IPS DF 6.9 (cell line): ENCODE measurements around the gene KRT34.

ENCODE experiments used
- DNase-seq: peaks from one replicate; pipeline ENCODE4 v3.0.0-alpha.2; 2013; ENCODE audit warnings: low read depth, low spot score
- H3K27ac ChIP-seq: one replicate; pipeline ENCODE4 v1.5.1; 2013; ENCODE audit warnings: low read length, control low read depth
- H3K27me3 ChIP-seq: 2 replicates; pipeline ENCODE4 v1.6.1; 2013; ENCODE audit warnings: mild to moderate bottlenecking, low read length; ENCODE audit not compliant: control insufficient read depth, insufficient read depth
- H3K36me3 ChIP-seq: 2 replicates; pipeline ENCODE4 v1.6.1; 2013; ENCODE audit warnings: low read length; ENCODE audit not compliant: control insufficient read depth, insufficient read depth
- H3K4me1 ChIP-seq: 2 replicates; pipeline ENCODE4 v1.6.1; 2013; ENCODE audit warnings: low read length; ENCODE audit not compliant: control insufficient read depth, insufficient read depth
- H3K4me3 ChIP-seq: 2 replicates; pipeline ENCODE4 v1.5.1; 2013; ENCODE audit warnings: mild to moderate bottlenecking, low read length
- H3K9me3 ChIP-seq: 2 replicates; pipeline ENCODE4 v1.6.1; 2013; ENCODE audit warnings: low read length, inconsistent platforms; ENCODE audit not compliant: control insufficient read depth, insufficient read depth
- WGBS: extraction: QIAGEN DNeasy Blood & Tissue Kit; methylation state at CpG from one replicate; pipeline ENCODE4 v1.1.7; 2013; ENCODE audit warnings: mixed read lengths, missing lambda C conversion rate; ENCODE audit not compliant: insufficient read length, insufficient coverage; 5-methylcytosine and 5-hydroxymethylcytosine counted together

The KRT34 gene

DNA sequence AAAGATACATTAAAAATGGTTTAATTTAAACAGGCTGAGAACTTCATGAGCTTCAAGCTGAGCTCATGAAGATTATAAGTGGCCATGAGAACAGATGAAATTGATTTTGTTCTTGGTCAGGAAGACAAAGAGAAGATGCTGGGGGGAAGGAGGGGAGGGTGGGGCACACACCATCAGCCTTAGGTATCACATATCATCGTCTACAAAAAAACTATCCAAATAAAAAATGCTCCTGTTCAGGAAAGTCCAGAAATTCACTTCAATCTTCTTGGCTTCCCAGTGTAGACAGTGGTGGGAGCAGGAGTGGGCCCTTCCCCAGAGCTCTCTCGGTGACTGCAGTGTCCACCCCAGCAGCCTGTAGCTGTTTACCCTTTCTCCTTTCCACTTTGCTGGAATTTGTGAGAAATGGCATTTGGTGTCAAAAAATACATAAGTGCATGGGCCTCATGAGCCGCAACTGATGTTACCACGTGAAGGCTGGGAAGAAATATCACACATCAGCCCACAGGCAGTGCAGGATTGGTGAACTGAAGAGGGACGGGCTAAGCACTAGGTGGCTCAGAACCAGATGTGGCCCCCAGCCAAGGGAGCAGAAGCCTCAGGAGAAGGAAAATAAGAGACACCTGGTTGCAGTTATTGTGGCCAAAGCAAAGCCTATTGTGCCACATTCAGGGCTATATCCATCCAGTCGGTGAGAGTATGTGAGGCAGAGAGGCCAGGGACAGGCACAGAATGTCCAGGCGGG, 36.2 kb upstream of the KRT34 start:
- no peaks in the 10 kb centered on the region for H3K36me3 ChIP-seq
- H3K9me3 ChIP-seq: no peaks in the 10 kb centered on the region
- H3K4me3 ChIP-seq: no peak overlapping the region
- H3K27me3 ChIP-seq: no peaks in the 10 kb centered on the region
- no CpG with 5 or more reads among the region's 7 CpGs for WGBS
- H3K27ac ChIP-seq: no peak overlapping the region
- H3K4me1 ChIP-seq: peaks cover 1% of the 10 kb centered on the region; the same call in 1 of the 2 replicates
- DNase-seq: no peak

DNA sequence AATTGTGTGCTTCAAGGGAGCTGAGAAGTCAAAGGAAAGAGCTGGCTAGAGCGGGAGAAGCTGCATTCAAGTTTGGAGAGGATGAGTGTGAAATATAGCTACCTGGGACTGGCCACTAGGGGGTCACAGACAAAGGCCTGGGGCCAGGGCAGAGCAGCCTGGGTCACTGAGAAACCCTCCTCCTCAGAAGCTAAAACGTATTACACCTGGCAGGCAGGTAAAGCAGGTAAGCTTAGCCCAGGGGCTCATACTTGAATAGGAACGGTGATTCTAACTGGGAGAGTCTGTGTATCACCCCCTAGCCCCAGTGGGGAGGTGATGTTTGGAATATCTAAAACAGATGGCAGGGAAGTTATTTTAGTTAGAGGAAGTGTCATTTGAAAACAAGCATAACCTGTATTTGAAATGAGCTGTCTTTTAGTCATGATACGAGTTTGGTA, 35.5 kb upstream of the KRT34 start:
- no peak overlapping the region for H3K27ac ChIP-seq
- H3K27me3 ChIP-seq: no peaks in the 10 kb centered on the region
- DNase-seq: peak; percentile 29
- WGBS: no CpG with 5 or more reads among the region's 4 CpGs
- H3K4me1 ChIP-seq: peaks cover 1% of the 10 kb centered on the region; the same call in 1 of the 2 replicates
- no peaks in the 10 kb centered on the region for H3K36me3 ChIP-seq
- no peak overlapping the region for H3K4me3 ChIP-seq
- no peaks in the 10 kb centered on the region for H3K9me3 ChIP-seq

DNA sequence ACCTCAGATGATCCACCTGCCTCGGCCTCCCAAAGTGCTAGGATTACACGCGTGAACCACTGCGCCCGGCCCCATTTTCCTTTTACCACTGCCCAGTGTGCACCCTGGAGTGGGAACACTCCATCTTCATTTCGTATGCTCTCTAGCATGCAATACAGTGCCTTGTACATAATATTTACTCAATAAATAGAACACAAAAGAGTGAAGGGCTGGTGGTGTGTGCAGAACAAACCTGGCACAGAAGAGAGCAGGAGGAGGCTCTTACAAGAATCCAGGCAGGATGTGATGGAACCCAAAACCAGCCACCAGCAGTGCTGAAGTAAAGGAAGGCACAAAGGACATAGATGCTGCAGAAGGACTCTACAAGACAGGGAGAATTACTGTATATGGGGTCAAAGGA, 35.0 kb upstream of the KRT34 start:
- H3K4me3 ChIP-seq: no peak overlapping the region
- H3K27me3 ChIP-seq: no peaks in the 10 kb centered on the region
- no peak overlapping the region for H3K27ac ChIP-seq
- no peaks in the 10 kb centered on the region for H3K36me3 ChIP-seq
- peaks cover 1% of the 10 kb centered on the region; the same call in 1 of the 2 replicates for H3K4me1 ChIP-seq
- no peak for DNase-seq
- H3K9me3 ChIP-seq: no peaks in the 10 kb centered on the region
- no CpG with 5 or more reads among the region's 6 CpGs for WGBS

DNA sequence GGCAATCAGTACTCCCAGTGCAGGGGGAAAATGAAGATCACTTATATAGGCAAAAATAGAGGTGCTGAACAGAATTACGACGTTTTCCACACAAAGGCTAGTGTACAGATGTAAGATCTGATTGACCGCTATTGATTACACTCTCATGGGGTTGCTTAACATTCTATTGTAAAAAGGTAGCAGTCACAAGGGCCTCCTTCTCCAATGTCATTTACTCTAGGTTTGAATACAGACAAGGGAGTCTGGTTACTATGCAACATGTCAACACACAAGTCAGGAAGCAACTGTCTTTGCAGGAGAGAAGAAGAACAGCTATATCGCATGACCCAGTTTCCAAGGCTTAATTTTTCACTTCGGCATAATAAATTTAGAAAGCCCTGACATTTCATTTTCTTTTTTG, 34.4 kb upstream of the KRT34 start:
- Histone ChIP-seq H3K27me3 (no peaks in the 10 kb centered on the region), H3K4me3 (no peak overlapping the region), H3K9me3 (no peaks in the 10 kb centered on the region), H3K4me1 (peaks cover 1% of the 10 kb centered on the region; the same call in 1 of the 2 replicates), H3K27ac (no peak overlapping the region), H3K36me3 (no peaks in the 10 kb centered on the region)
- no CpG with 5 or more reads among the region's 5 CpGs for WGBS
- no peak for DNase-seq

DNA sequence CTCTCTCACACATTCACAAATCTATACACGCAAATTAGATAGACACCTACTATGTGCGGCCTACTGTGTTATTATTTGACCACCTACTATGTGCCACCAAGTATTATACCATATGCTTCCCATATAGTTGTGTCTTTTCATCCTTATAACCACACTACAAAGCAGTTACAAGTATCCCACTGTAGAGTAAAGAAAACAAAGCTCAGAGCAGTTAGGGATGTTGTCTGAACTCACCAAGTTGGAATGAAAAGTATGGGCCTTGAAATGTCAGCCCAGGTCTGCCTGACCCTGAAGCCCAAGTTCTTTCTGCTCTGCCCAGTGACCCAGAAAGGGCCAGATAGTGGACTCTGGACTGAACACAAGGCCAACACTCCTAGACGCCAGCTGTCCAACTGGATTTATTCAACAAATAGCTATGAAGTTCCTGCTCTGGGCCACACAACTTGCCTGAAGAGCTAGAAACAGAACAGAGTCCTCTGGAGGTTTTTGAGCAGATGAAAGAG, 33.8 kb upstream of the KRT34 start:
- peaks cover 1% of the 10 kb centered on the region; the same call in 1 of the 2 replicates for H3K4me1 ChIP-seq
- WGBS: no CpG with 5 or more reads among the region's 3 CpGs
- H3K4me3 ChIP-seq: no peak overlapping the region
- no peaks in the 10 kb centered on the region for H3K9me3 ChIP-seq
- H3K27ac ChIP-seq: no peak overlapping the region
- H3K27me3 ChIP-seq: no peaks in the 10 kb centered on the region
- H3K36me3 ChIP-seq: no peaks in the 10 kb centered on the region
- DNase-seq: no peak

DNA sequence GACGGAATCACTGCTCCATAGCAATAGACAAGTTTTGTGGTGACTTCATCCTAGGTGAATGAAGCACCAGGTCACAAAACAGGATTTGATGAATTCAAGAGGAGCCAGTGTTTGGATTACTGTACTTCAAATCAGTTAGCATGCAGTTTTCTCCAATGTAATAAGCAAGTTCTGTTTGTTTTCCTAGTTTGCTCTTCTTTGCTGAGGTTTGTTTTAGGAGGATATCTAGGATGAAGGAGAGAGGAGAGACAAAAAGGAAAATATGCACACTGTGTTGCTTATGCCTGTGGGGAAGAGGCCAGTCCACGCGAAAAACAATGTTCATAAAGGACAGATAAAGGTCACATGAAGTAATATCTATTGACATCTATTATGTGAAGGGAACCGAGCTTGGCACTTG, 33.3 kb upstream of the KRT34 start:
- no peaks in the 10 kb centered on the region for H3K36me3 ChIP-seq
- DNase-seq: no peak
- WGBS: no CpG with 5 or more reads among the region's 4 CpGs
- no peaks in the 10 kb centered on the region for H3K9me3 ChIP-seq
- H3K4me1 ChIP-seq: peaks cover 1% of the 10 kb centered on the region; the same call in 1 of the 2 replicates
- H3K27ac ChIP-seq: no peak overlapping the region
- no peak overlapping the region for H3K4me3 ChIP-seq
- no peaks in the 10 kb centered on the region for H3K27me3 ChIP-seq

DNA sequence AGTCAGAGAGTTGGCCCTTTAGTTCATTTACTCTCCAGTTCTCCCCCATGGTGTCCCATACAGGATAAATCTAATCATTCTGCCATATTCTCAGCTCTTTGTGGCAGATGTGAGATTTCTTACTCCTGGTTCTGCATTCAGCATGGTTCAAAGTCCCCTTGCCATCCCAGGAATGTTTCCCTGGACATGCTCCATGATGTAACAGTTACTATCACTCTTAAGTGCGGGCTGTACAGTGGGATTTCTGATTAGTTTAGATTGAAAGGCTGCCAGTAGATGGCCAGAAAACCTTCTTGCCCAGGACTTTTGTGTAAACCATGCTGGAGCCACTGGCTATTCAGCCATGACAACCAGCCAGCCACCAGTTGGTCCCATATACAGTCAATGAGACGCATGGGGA, 31.9 kb upstream of the KRT34 start:
- Histone ChIP-seq H3K27ac (no peak overlapping the region), H3K4me3 (no peak overlapping the region), H3K9me3 (no peaks in the 10 kb centered on the region), H3K27me3 (no peaks in the 10 kb centered on the region), H3K36me3 (no peaks in the 10 kb centered on the region), H3K4me1 (peaks cover 1% of the 10 kb centered on the region; the same call in 1 of the 2 replicates)
- no peak for DNase-seq
- WGBS: no CpG with 5 or more reads among the region's 2 CpGs

DNA sequence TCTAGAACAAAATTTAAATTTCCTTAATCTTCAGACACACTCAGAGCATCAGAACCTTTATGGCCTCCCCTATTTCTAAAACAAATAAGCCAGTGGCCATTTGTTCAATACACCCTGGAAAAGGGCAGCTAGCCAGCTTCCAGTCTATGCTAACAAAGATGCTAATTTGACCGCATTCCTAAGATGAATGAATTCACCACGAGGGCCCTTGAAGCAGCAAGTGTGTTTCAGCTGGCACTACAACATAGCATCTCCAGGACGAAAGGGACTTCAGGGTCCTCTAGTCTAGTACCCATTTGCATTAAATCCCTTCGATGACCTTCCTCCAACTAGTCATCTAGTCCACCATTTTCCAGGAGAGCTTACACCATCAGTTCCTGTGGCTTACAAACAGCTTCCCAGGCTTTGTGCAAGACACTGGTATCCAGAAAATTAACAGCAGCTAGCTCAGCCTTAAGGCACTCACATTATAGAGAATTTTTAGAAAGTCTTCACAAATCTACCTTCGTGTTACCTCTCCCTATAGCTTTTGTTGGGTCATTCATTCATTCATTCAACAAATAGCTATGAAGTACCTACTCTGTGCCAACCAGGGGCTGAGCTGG, 31.3 kb upstream of the KRT34 start:
- peak; percentile 18 for DNase-seq
- WGBS: no CpG with 5 or more reads among the region's 5 CpGs
- no peaks in the 10 kb centered on the region for H3K27me3 ChIP-seq
- no peaks in the 10 kb centered on the region for H3K36me3 ChIP-seq
- no peak overlapping the region for H3K4me3 ChIP-seq
- H3K9me3 ChIP-seq: no peaks in the 10 kb centered on the region
- H3K27ac ChIP-seq: no peak overlapping the region
- peaks cover 1% of the 10 kb centered on the region; the same call in 1 of the 2 replicates for H3K4me1 ChIP-seq

DNA sequence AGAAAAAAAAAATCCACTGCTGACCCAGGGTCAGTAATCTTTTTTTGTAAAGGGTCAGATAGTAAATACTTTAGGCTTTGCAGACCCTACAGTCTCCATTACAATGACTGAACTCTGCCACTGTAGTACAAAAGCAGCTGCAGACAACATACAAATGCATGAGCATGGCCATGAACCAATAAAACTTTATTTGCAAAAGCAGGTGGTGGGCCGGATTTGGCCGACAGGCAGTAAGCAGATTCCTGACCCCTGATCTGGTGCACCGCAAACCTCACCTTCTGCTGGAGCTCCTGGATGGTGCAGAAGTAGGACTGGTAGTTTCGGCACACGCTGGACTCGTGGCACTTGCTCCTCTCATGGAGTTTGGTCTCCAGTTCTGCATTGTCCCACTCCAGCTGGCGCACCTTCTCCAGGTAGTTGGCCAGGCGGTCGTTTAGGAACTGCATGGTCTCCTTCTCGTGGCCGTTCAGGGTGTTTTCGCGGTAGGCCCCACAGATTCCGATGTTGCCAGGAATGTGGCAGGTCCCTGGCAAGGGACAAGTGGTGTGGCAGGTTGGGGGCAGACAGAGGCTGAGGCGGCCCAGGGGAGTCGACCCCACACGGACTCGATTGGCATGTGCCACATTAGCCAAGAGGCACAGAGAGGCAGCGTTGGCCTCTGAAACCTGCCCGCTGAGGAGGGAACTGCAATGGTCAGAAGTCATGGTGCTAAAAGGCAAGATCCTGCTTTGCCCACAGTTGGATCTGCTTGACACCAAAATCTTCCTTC, 29.1 kb upstream of the KRT34 start:
- Histone ChIP-seq H3K4me3 (no peak overlapping the region), H3K4me1 (0 out of 2 replicates have a peak, but pooled peaks cover 1% of the 10 kb centered on the region), H3K27ac (no peak overlapping the region), H3K27me3 (no peaks in the 10 kb centered on the region), H3K9me3 (no peaks in the 10 kb centered on the region), H3K36me3 (no peaks in the 10 kb centered on the region)
- no peak for DNase-seq
- no CpG with 5 or more reads among the region's 20 CpGs for WGBS

DNA sequence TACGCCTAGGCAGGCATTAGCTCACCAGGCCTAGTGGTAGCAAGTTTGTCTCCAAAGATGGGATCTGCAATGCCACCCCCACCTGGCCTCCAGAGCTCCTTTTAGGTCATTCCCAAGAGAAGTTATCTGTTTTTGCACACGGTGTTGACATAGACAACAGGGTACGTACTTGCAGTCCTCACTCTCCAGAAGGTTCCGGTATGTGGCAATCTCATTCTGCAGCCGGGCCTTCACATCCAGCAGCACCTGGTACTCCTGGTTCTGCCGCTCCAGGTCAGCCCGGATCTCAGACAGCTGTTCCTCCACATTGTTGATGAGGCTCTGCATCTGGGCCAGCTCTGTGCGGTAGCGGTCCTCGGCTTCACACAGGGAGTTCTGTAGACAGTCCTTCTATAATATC, 25.1 kb upstream of the KRT34 start:
- Histone ChIP-seq H3K27me3 (no peaks in the 10 kb centered on the region), H3K9me3 (no peaks in the 10 kb centered on the region), H3K27ac (no peak overlapping the region), H3K4me1 (no peaks in the 10 kb centered on the region), H3K4me3 (no peak overlapping the region), H3K36me3 (no peaks in the 10 kb centered on the region)
- no peak for DNase-seq
- WGBS: no CpG with 5 or more reads among the region's 10 CpGs
